DOHH2 (cell line): ENCODE measurements around the gene DOCK9.

ENCODE experiments used
- EZH2phosphoT487 ChIP-seq: fragments of 200-600 bp; sonication (generic); IDR thresholded peaks from 2 replicates; pipeline ENCODE4 v1.6.1; 2017; ENCODE audit warnings: borderline replicate concordance, mild to moderate bottlenecking, antibody characterized with exemption, low read length, moderate library complexity, mixed read lengths
- TF ChIP-seq, protein P1 (sequence below): fragments of 200-600 bp; sonication (generic); IDR thresholded peaks from one replicate; pipeline ENCODE4 v1.5.1; 2014; ENCODE audit warnings: antibody characterized with exemption, mild to moderate bottlenecking, low read depth, low read length; ENCODE audit not compliant: poor library complexity, severe bottlenecking

DNA sequence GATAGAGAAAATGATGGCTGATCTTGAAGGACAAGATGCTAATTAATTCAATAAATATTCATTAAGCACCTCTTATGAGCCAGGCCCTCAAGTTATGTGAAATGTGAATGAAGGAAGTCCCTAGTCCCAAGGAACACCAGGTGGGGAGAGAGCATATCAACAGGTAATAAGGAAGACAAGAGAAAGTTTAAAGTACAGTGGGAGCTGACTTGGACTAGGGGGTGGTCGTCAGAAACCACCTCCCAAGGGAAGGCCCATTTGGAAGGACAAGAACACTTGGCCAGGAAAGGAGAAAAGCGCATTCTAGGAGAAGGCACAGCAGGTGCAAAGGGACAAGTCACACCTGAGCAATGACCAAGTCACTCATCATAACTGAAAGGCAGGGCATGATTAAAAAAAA, 72.7 kb downstream of the DOCK9 start:
- TF ChIP-seq, protein P1, sequence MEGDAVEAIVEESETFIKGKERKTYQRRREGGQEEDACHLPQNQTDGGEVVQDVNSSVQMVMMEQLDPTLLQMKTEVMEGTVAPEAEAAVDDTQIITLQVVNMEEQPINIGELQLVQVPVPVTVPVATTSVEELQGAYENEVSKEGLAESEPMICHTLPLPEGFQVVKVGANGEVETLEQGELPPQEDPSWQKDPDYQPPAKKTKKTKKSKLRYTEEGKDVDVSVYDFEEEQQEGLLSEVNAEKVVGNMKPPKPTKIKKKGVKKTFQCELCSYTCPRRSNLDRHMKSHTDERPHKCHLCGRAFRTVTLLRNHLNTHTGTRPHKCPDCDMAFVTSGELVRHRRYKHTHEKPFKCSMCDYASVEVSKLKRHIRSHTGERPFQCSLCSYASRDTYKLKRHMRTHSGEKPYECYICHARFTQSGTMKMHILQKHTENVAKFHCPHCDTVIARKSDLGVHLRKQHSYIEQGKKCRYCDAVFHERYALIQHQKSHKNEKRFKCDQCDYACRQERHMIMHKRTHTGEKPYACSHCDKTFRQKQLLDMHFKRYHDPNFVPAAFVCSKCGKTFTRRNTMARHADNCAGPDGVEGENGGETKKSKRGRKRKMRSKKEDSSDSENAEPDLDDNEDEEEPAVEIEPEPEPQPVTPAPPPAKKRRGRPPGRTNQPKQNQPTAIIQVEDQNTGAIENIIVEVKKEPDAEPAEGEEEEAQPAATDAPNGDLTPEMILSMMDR = no peak
- no peak for TF ChIP-seq EZH2phosphoT487
